ENCODE results near the gene CRMP1. TPM values are rescaled to one million over a fixed set of nuclear protein-coding genes. Genes with fewer than 3 reads are reported as not detected.
A peak's percentile ranks its signal among the peaks of the same experiment; 100 is the strongest.

CRMP1 gene
- total RNA-seq, 1 experiment from 2014 or later = not detected

DNA sequence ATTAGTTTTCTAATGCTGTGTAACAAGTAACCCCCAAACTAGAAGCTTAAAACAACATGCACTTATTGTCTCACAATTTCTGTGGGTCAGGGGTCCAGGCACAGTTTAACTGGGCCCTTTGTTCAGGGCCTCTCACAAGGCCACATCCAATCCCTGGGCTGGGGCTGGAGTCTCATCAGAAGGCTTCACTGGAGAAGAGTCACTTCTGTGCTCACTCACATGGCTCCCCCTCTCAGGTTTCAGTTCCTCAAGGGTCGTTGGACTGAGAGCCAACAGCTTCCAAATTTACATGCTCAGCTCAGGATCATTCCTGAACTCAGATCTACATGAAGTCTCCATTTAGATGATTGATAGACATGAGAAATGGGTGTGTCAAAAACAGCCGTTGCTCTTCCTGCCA lies 104.7 kb downstream of the CRMP1 start:
- no peak for TF ChIP-seq EZH2 (IDR thresholded peaks at IDR 0.05; ENCODE audit: low read length, unreplicated experiment)
- TF ChIP-seq, protein P1, sequence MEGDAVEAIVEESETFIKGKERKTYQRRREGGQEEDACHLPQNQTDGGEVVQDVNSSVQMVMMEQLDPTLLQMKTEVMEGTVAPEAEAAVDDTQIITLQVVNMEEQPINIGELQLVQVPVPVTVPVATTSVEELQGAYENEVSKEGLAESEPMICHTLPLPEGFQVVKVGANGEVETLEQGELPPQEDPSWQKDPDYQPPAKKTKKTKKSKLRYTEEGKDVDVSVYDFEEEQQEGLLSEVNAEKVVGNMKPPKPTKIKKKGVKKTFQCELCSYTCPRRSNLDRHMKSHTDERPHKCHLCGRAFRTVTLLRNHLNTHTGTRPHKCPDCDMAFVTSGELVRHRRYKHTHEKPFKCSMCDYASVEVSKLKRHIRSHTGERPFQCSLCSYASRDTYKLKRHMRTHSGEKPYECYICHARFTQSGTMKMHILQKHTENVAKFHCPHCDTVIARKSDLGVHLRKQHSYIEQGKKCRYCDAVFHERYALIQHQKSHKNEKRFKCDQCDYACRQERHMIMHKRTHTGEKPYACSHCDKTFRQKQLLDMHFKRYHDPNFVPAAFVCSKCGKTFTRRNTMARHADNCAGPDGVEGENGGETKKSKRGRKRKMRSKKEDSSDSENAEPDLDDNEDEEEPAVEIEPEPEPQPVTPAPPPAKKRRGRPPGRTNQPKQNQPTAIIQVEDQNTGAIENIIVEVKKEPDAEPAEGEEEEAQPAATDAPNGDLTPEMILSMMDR (conservative IDR thresholded peaks at IDR 0.05; ENCODE audit: low read depth, low read length) = no peak
- Histone ChIP-seq H3F3A (ENCODE audit: low read length, unreplicated experiment) (peaks cover 5% of the 10 kb centered on the region), H3K9me3 (ENCODE audit: low read length) (no peaks in the 10 kb centered on the region), H3K4me1 (ENCODE audit: insufficient read depth, low read length) (peaks cover 13% of the 10 kb centered on the region), H3K27me3 (ENCODE audit: low read length) (no peaks in the 10 kb centered on the region), H3K9me2 (replicated peaks; ENCODE audit: low read length) (no peaks in the 10 kb centered on the region), H2AFZ (ENCODE audit: low read length) (no peak overlapping the region), H3K27ac (ENCODE audit: low read length) (no peak overlapping the region), H3K9ac (ENCODE audit: low read length) (no peak overlapping the region), H3K4me3 (ENCODE audit: low read length) (no peak overlapping the region), H3K36me3 (ENCODE audit: low read depth, low read length) (peaks cover 14% of the 10 kb centered on the region), H3K4me2 (ENCODE audit: low read length) (no peak overlapping the region), H3K79me2 (ENCODE audit: low read length) (no peaks in the 10 kb centered on the region), H4K20me1 (ENCODE audit: low read length) (no peaks in the 10 kb centered on the region)
- ATAC-seq (no peak), DNase-seq (no peak)
- CTCF ChIA-PET = no interaction called here
- intact Hi-C loops (cut with micrococcal nuclease) = no loop called here
- POLR2A ChIA-PET (ENCODE audit: unreplicated experiment) = no interaction called here
- BruUV-seq (replicated peaks) = no TSS peak

DNA sequence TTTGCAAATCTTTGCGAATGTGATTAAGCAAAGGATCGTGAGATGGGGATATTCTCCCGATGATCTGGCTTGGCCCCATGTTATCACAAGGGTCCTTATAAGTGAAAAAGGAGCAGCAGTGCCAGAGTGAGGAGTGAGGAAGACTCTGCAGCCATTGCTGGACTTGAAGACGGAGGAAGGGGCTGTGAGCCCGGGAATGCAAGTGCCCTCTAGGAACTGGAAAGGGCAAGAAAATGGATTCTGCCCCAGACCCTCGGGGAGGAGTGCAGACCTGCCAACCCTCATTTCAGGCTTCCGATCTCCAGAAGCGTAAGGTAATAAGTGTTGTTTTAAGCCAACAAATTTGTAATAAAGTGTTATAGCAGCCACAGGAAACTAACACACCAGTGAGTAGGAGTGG lies 105.6 kb downstream of the CRMP1 start:
- Histone ChIP-seq H2AFZ (ENCODE audit: low read length) (no peak overlapping the region), H3F3A (ENCODE audit: low read length, unreplicated experiment) (peaks cover 5% of the 10 kb centered on the region), H3K79me2 (ENCODE audit: low read length) (no peaks in the 10 kb centered on the region), H3K9me2 (replicated peaks; ENCODE audit: low read length) (no peaks in the 10 kb centered on the region), H3K27ac (ENCODE audit: low read length) (no peak overlapping the region), H3K4me2 (ENCODE audit: low read length) (no peak overlapping the region), H4K20me1 (ENCODE audit: low read length) (no peaks in the 10 kb centered on the region), H3K36me3 (ENCODE audit: low read depth, low read length) (peaks cover 14% of the 10 kb centered on the region), H3K4me1 (ENCODE audit: insufficient read depth, low read length) (peaks cover 13% of the 10 kb centered on the region), H3K4me3 (ENCODE audit: low read length) (no peak overlapping the region), H3K9me3 (ENCODE audit: low read length) (no peaks in the 10 kb centered on the region), H3K9ac (ENCODE audit: low read length) (no peak overlapping the region), H3K27me3 (ENCODE audit: low read length) (no peaks in the 10 kb centered on the region)
- TF ChIP-seq EZH2 (IDR thresholded peaks at IDR 0.05; ENCODE audit: low read length, unreplicated experiment) (no peak), EZH2phosphoT487 (IDR thresholded peaks at IDR 0.05; ENCODE audit: borderline replicate concordance, low read length) (no peak)
- TF ChIP-seq, protein P1 (conservative IDR thresholded peaks at IDR 0.05; ENCODE audit: low read depth, low read length) = no peak
- CTCF ChIA-PET = no interaction called here
- BruUV-seq (replicated peaks) = no TSS peak
- DNase-seq (no peak), ATAC-seq (no peak)
- intact Hi-C loops (cut with micrococcal nuclease) = loop anchor here (2.0 kb wide), 2 partner anchors 29 to 77 kb away; partner anchors contain the start of gene EVC
- POLR2A ChIA-PET (ENCODE audit: unreplicated experiment) = no interaction called here

DNA sequence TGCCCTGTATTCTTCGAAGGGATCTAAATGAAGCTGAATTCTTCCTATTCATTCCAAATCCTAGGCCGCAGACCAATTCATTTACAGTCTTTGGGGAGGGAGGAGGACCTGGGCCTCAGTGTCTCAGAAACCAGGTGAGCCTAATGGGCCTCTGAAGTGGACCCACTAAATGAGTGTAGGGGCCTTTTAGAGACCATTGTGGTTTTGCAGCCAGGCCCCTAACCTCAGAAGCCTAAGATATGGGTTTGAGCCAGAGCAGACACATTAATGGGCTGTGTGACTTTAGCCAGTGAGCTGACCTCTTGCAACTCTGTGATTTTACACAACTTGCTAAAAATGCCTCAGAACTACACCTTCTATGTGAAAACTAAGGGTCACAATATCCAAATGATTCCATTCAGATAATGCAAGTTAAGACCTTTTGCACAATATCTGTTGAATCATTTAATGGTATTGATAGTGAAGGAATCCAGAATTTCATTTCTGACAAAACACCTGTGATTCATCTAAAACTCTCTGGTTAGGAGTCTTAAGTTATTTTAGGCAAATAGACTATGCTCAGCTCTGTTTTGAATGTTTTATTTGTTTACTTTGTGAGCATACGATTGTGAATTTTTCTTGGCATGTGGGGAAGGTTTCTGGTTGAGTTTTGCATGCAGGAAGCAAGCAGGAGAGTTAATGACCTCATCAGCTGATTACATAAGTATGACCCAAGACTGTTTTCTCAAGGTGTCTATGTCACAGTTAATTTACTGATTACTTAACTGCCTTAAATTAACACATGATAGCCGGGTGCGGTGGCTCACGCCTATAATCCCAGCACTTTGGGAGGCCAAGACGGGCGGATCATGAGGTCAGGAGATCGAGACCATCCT lies 106.8 kb downstream of the CRMP1 start:
- Histone ChIP-seq H3K36me3 (ENCODE audit: low read depth, low read length) (peaks cover 14% of the 10 kb centered on the region), H3K79me2 (ENCODE audit: low read length) (no peaks in the 10 kb centered on the region), H3K27me3 (ENCODE audit: low read length) (no peaks in the 10 kb centered on the region), H3K27ac (ENCODE audit: low read length) (peak overlapping the region; percentile 89), H3K4me2 (ENCODE audit: low read length) (peak overlapping the region; percentile 60), H4K20me1 (ENCODE audit: low read length) (no peaks in the 10 kb centered on the region), H3K4me3 (ENCODE audit: low read length) (no peak overlapping the region), H3K9ac (ENCODE audit: low read length) (peak overlapping the region; percentile 31; the same call in 1 of the 2 replicates), H3K9me3 (ENCODE audit: low read length) (no peaks in the 10 kb centered on the region), H3K4me1 (ENCODE audit: insufficient read depth, low read length) (peaks cover 13% of the 10 kb centered on the region), H3K9me2 (replicated peaks; ENCODE audit: low read length) (no peaks in the 10 kb centered on the region), H2AFZ (ENCODE audit: low read length) (no peak overlapping the region), H3F3A (ENCODE audit: low read length, unreplicated experiment) (peaks cover 5% of the 10 kb centered on the region)
- CTCF ChIA-PET = no interaction called here
- POLR2A ChIA-PET (ENCODE audit: unreplicated experiment) = no interaction called here
- ATAC-seq (peak; percentile 84), DNase-seq (peak; percentile 86)
- TF ChIP-seq EZH2phosphoT487 (IDR thresholded peaks at IDR 0.05; ENCODE audit: borderline replicate concordance, low read length) = no peak
- TF ChIP-seq, protein P1 (conservative IDR thresholded peaks at IDR 0.05; ENCODE audit: low read depth, low read length) = no peak
- no peak for TF ChIP-seq EZH2 (IDR thresholded peaks at IDR 0.05; ENCODE audit: low read length, unreplicated experiment)
- no TSS peak for BruUV-seq (replicated peaks)
- intact Hi-C loops (cut with micrococcal nuclease) = loop anchor here (2.0 kb wide), 2 partner anchors 27 to 75 kb away; partner anchors contain the start of gene EVC

Data from PC-3 (cell line).